Breast epithelium (tissue), 3 donors: ENCODE results near the gene NEDD4L.

Experiments used
- POLR2A ChIP-seq: fragments of 450-650 bp; IDR thresholded peaks from one replicate; pipeline ENCODE4 v1.6.1; 2016; ENCODE audit warnings: antibody characterized with exemption, mild to moderate bottlenecking, moderate library complexity
- POLR2AphosphoS5 ChIP-seq, 3 donors: sonication (generic); formaldehyde crosslinking; IDR thresholded peaks; one replicate each; pipeline ENCODE4 v1.6.1; 2017; ENCODE audit warnings: antibody characterized with exemption in 3 of 3
- TF ChIP-seq, protein P1 (sequence below), 3 donors: fragments of 450-650 bp; IDR thresholded peaks; one replicate each; pipeline ENCODE4 v1.5.1; 2016 to 2017; ENCODE audit warnings: antibody characterized with exemption in 3 of 3, mild to moderate bottlenecking in 3 of 3, moderate library complexity in 3 of 3

GRCh38 chr18:58143386-58143785 lies 99.4 kb downstream of the NEDD4L start:
- TF ChIP-seq, protein P1, sequence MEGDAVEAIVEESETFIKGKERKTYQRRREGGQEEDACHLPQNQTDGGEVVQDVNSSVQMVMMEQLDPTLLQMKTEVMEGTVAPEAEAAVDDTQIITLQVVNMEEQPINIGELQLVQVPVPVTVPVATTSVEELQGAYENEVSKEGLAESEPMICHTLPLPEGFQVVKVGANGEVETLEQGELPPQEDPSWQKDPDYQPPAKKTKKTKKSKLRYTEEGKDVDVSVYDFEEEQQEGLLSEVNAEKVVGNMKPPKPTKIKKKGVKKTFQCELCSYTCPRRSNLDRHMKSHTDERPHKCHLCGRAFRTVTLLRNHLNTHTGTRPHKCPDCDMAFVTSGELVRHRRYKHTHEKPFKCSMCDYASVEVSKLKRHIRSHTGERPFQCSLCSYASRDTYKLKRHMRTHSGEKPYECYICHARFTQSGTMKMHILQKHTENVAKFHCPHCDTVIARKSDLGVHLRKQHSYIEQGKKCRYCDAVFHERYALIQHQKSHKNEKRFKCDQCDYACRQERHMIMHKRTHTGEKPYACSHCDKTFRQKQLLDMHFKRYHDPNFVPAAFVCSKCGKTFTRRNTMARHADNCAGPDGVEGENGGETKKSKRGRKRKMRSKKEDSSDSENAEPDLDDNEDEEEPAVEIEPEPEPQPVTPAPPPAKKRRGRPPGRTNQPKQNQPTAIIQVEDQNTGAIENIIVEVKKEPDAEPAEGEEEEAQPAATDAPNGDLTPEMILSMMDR (IDR thresholded peaks at IDR 0.05): no peak
- TF ChIP-seq POLR2A (no peak), POLR2AphosphoS5 (IDR thresholded peaks at IDR 0.05) (no peak)
